HEK293 (cell line): Measurements from ENCODE around the gene MAGOH.
A peak's percentile ranks its signal among the peaks of the same experiment; 100 is the strongest.

ENCODE experiments used
- ATF2 ChIP-seq: fragments of 450-650 bp; formaldehyde crosslinking; IDR thresholded peaks from 2 replicates; pipeline ENCODE4 v1.5.1; 2016; ENCODE audit warnings: missing biosample characterization, missing genetic modification characterization, low read depth
- ELK4 ChIP-seq: IDR thresholded peaks from 2 replicates; pipeline ENCODE4 v1.6.1; 2011; ENCODE audit warnings: mild to moderate bottlenecking, low read depth, low read length, borderline replicate concordance
- FEZF1 ChIP-seq: fragments of 450-650 bp; formaldehyde crosslinking; IDR thresholded peaks from 2 replicates; pipeline ENCODE4 v1.5.1; 2016; ENCODE audit warnings: missing biosample characterization, missing genetic modification characterization
- GLIS1 ChIP-seq: fragments of 450-650 bp; formaldehyde crosslinking; IDR thresholded peaks from 2 replicates; pipeline ENCODE4 v1.5.1; 2016; ENCODE audit warnings: missing biosample characterization, missing genetic modification characterization
- KLF7 ChIP-seq: fragments of 450-650 bp; formaldehyde crosslinking; IDR thresholded peaks from 2 replicates; pipeline ENCODE4 v1.5.1; 2016; ENCODE audit warnings: missing biosample characterization, missing genetic modification characterization, borderline replicate concordance
- OSR2 ChIP-seq: fragments of 450-650 bp; formaldehyde crosslinking; IDR thresholded peaks from 2 replicates; pipeline ENCODE4 v1.5.1; 2016; ENCODE audit warnings: missing biosample characterization, missing genetic modification characterization
- SP2 ChIP-seq: fragments of 450-650 bp; formaldehyde crosslinking; IDR thresholded peaks from 2 replicates; pipeline ENCODE4 v1.5.1; 2016; ENCODE audit warnings: missing biosample characterization, missing genetic modification characterization
- YY1 ChIP-seq: fragments of 450-650 bp; formaldehyde crosslinking; IDR thresholded peaks from 2 replicates; pipeline ENCODE4 v1.5.1; 2018; ENCODE audit warnings: missing biosample characterization, missing genetic modification characterization
- ZBTB1 ChIP-seq: fragments of 450-650 bp; formaldehyde crosslinking; IDR thresholded peaks from 2 replicates; pipeline ENCODE4 v1.5.1; 2016; ENCODE audit warnings: missing biosample characterization, missing genetic modification characterization
- ZBTB20 ChIP-seq: fragments of 450-650 bp; formaldehyde crosslinking; IDR thresholded peaks from 2 replicates; pipeline ENCODE4 v1.5.1; 2016; ENCODE audit warnings: missing biosample characterization, missing genetic modification characterization
- ZBTB26 ChIP-seq: fragments of 450-650 bp; formaldehyde crosslinking; optimal IDR thresholded peaks from 2 replicates; pipeline ENCODE3; 2016; ENCODE audit warnings: missing biosample characterization, mild to moderate bottlenecking, missing genetic modification characterization
- ZBTB7A ChIP-seq: fragments of 450-650 bp; formaldehyde crosslinking; IDR thresholded peaks from 2 replicates; pipeline ENCODE4 v1.5.1; 2016; ENCODE audit warnings: low read depth, missing biosample characterization, missing genetic modification characterization
- ZFP41 ChIP-seq: fragments of 450-650 bp; formaldehyde crosslinking; IDR thresholded peaks from 2 replicates; pipeline ENCODE4 v1.5.1; 2016; ENCODE audit warnings: missing biosample characterization, missing genetic modification characterization, borderline replicate concordance
- ZNF10 ChIP-seq: fragments of 450-650 bp; formaldehyde crosslinking; IDR thresholded peaks from 2 replicates; pipeline ENCODE4 v1.5.1; 2017; ENCODE audit warnings: missing biosample characterization, missing genetic modification characterization
- ZNF132 ChIP-seq: fragments of 450-650 bp; formaldehyde crosslinking; IDR thresholded peaks from 2 replicates; pipeline ENCODE4 v1.5.1; 2017; ENCODE audit warnings: missing biosample characterization, missing genetic modification characterization, borderline replicate concordance
- ZNF133 ChIP-seq: fragments of 450-650 bp; formaldehyde crosslinking; IDR thresholded peaks from 2 replicates; pipeline ENCODE4 v1.5.1; 2016; ENCODE audit warnings: missing biosample characterization, missing genetic modification characterization
- ZNF146 ChIP-seq: fragments of 450-650 bp; formaldehyde crosslinking; IDR thresholded peaks from 2 replicates; pipeline ENCODE4 v1.5.1; 2016; ENCODE audit warnings: missing biosample characterization, missing genetic modification characterization
- ZNF18 ChIP-seq: fragments of 450-650 bp; formaldehyde crosslinking; IDR thresholded peaks from 2 replicates; pipeline ENCODE4 v1.5.1; 2016; ENCODE audit warnings: missing biosample characterization, missing genetic modification characterization
- ZNF221 ChIP-seq: fragments of 450-650 bp; formaldehyde crosslinking; IDR thresholded peaks from 2 replicates; pipeline ENCODE4 v1.5.1; 2017; ENCODE audit warnings: missing biosample characterization, missing genetic modification characterization, borderline replicate concordance
- ZNF24 ChIP-seq: fragments of 450-650 bp; formaldehyde crosslinking; IDR thresholded peaks from 2 replicates; pipeline ENCODE4 v1.5.1; 2016; ENCODE audit warnings: missing biosample characterization, missing genetic modification characterization
- ZNF350 ChIP-seq: fragments of 450-650 bp; formaldehyde crosslinking; IDR thresholded peaks from 2 replicates; pipeline ENCODE4 v1.5.0; 2017; ENCODE audit warnings: missing biosample characterization, mild to moderate bottlenecking, missing genetic modification characterization
- ZNF426 ChIP-seq: fragments of 450-650 bp; formaldehyde crosslinking; IDR thresholded peaks from 2 replicates; pipeline ENCODE4 v1.5.1; 2017; ENCODE audit warnings: missing biosample characterization, missing genetic modification characterization, mild to moderate bottlenecking, inconsistent platforms, moderate library complexity
- ZNF529 ChIP-seq: fragments of 450-650 bp; formaldehyde crosslinking; IDR thresholded peaks from 2 replicates; pipeline ENCODE4 v1.5.1; 2017; ENCODE audit warnings: missing genetic modification characterization, missing biosample characterization; ENCODE audit not compliant: insufficient replicate concordance
- ZNF530 ChIP-seq: fragments of 450-650 bp; formaldehyde crosslinking; IDR thresholded peaks from 2 replicates; pipeline ENCODE4 v1.5.1; 2016; ENCODE audit warnings: low read depth, missing biosample characterization, missing genetic modification characterization
- ZNF560 ChIP-seq: fragments of 450-650 bp; formaldehyde crosslinking; IDR thresholded peaks from 2 replicates; pipeline ENCODE4 v1.5.1; 2017; ENCODE audit warnings: missing biosample characterization, missing genetic modification characterization, borderline replicate concordance
- ZNF623 ChIP-seq: fragments of 450-650 bp; formaldehyde crosslinking; IDR thresholded peaks from 2 replicates; pipeline ENCODE4 v1.5.1; 2016; ENCODE audit warnings: missing biosample characterization, missing genetic modification characterization
- ZNF624 ChIP-seq: fragments of 450-650 bp; formaldehyde crosslinking; IDR thresholded peaks from 2 replicates; pipeline ENCODE4 v1.5.1; 2017; ENCODE audit warnings: missing biosample characterization, missing genetic modification characterization
- ZNF639 ChIP-seq: fragments of 450-650 bp; formaldehyde crosslinking; IDR thresholded peaks from 2 replicates; pipeline ENCODE4 v1.5.1; 2016; ENCODE audit warnings: missing biosample characterization, missing genetic modification characterization
- ZNF76 ChIP-seq: fragments of 450-650 bp; formaldehyde crosslinking; IDR thresholded peaks from 2 replicates; pipeline ENCODE4; 2016; ENCODE audit warnings: low read depth, missing biosample characterization, missing genetic modification characterization, borderline replicate concordance
- ZNF843 ChIP-seq: fragments of 450-650 bp; formaldehyde crosslinking; IDR thresholded peaks from 2 replicates; pipeline ENCODE4 v1.5.1; 2016; ENCODE audit warnings: missing biosample characterization, missing genetic modification characterization
- ZSCAN16 ChIP-seq: fragments of 450-650 bp; formaldehyde crosslinking; IDR thresholded peaks from 2 replicates; pipeline ENCODE4 v1.5.1; 2016; ENCODE audit warnings: missing biosample characterization, missing genetic modification characterization
- ZSCAN4 ChIP-seq: fragments of 450-650 bp; formaldehyde crosslinking; IDR thresholded peaks from 2 replicates; pipeline ENCODE4 v1.5.1; 2017; ENCODE audit warnings: missing biosample characterization, missing genetic modification characterization

The MAGOH gene

GRCh38 chr1:53238197-53239155, at the start of gene MAGOH (continued):
- TF ChIP-seq ZNF146 (tag by site-specific recombination) (no peak), ZNF426 (no peak), GLIS1 (tag by site-specific recombination) (peak; percentile 50; the same call in 1 of the 2 replicates), ELK4 (no peak; the same call in 1 of the 2 replicates), ZNF529 (tag by site-specific recombination) (no peak), ZNF560 (no peak), YY1 (tag by site-specific recombination) (0 out of 2 replicates have a peak, but pooled peaks have one; percentile 21), ZSCAN16 (tag by site-specific recombination) (no peak), ATF2 (tag by site-specific recombination) (peak; percentile 96), ZBTB26 (tag by site-specific recombination) (peak; percentile 82), ZFP41 (no peak), ZSCAN4 (tag by site-specific recombination) (no peak), ZNF18 (tag by site-specific recombination) (no peak), ZNF24 (tag by site-specific recombination) (0 out of 2 replicates have a peak, but pooled peaks have one; percentile 61), OSR2 (tag by site-specific recombination) (no peak), ZNF10 (tag by site-specific recombination) (no peak), KLF7 (no peak), ZNF76 (tag by site-specific recombination) (peak; percentile 79), ZNF530 (no peak), ZNF843 (tag by site-specific recombination) (no peak), ZNF624 (tag by site-specific recombination) (no peak), FEZF1 (no peak), ZBTB20 (peak; percentile 10; the same call in 1 of the 2 replicates), ZNF133 (tag by site-specific recombination) (no peak), ZNF623 (tag by site-specific recombination) (no peak), ZNF132 (tag by site-specific recombination) (no peak), SP2 (tag by site-specific recombination) (peak; percentile 94), ZBTB1 (tag by site-specific recombination) (no peak), ZNF350 (no peak), ZBTB7A (tag by site-specific recombination) (no peak; the same call in 1 of the 2 replicates), ZNF221 (tag by site-specific recombination) (no peak), ZNF639 (tag by site-specific recombination) (0 out of 2 replicates have a peak, but pooled peaks have one; percentile 53)
